Psoas muscle (tissue), 8 donors: ENCODE data around the gene PF4V1. TPM values are rescaled to one million over a fixed set of nuclear protein-coding genes. Genes with fewer than 3 reads are reported as not detected.

Experiments
- ATAC-seq, 4 donors: fragments of 200-7000 bp; cut with Tn5 transposase; one replicate each; pipeline ENCODE4 v1.9.1; 2020; ENCODE audit warnings: moderate library complexity in 3 of 4, mild to moderate bottlenecking in 2 of 4
- DNase-seq, 2 donors: peaks; one replicate each; pipeline ENCODE4 v3.0.0-alpha.2; 2020
- H3K27ac ChIP-seq: fragments of 200-600 bp; one replicate; pipeline ENCODE4 v1.8.0; 2022
- H3K27me3 ChIP-seq, 3 donors: fragments of 200-600 bp in 1 of 3; one replicate each; pipeline versions ENCODE4 v1.6.1 to v1.8.0; 2013 to 2022; ENCODE audit warnings: low read length in 2 of 3, mild to moderate bottlenecking in 2 of 3, moderate library complexity in 1 of 3; ENCODE audit not compliant: insufficient read depth in 3 of 3
- H3K36me3 ChIP-seq, 2 donors: fragments of 200-600 bp in 1 of 2; one replicate each; pipeline versions ENCODE4 v1.6.1 to v1.8.0; 2013 to 2022; ENCODE audit warnings: low read depth in 1 of 2, mild to moderate bottlenecking in 1 of 2, moderate library complexity in 1 of 2; ENCODE audit not compliant: insufficient read depth in 1 of 2
- H3K4me1 ChIP-seq: fragments of 200-600 bp; one replicate; pipeline ENCODE4 v1.8.0; 2022
- H3K4me3 ChIP-seq: fragments of 200-600 bp; one replicate; pipeline ENCODE4 v1.8.0; 2022; ENCODE audit warnings: mild to moderate bottlenecking
- H3K9me3 ChIP-seq: fragments of 200-600 bp; one replicate; pipeline ENCODE4 v1.8.0; 2022
- CTCF ChIP-seq: fragments of 200-600 bp; IDR thresholded peaks from one replicate; pipeline ENCODE4 v1.8.0; 2022; ENCODE audit warnings: antibody characterized with exemption
- WGBS, 3 donors: extraction: QIAGEN DNeasy Blood & Tissue Kit; methylation state at CpG; one replicate each; pipeline versions ENCODE4 v1.1.6 to v1.1.7; 2013; 5-methylcytosine and 5-hydroxymethylcytosine counted together
- intact Hi-C, 2 donors: fragments of 100-400 bp; cut with DNase I; formaldehyde crosslinking; loops; one replicate each; pipeline versions ENCODE4 v1.11.0 to v1.14.2; 2022
- polyA plus RNA-seq, 3 donors: library from polyadenylated mRNA; stranded (reverse); fragments of 200-250 nt; gene quantifications; one replicate each; pipeline ENCODE4 v1.2.3, GENCODE V29; 2013
- total RNA-seq, 4 donors: library from RNA; stranded (reverse); fragmentation: NEBNext Ultra II Directional in 2 of 4; extraction: Animal tissue kit (Norgen Biotek cat#: 25700) in 2 of 4; gene quantifications; one replicate each; pipeline versions ENCODE4 v1.2.1 to v1.2.4, GENCODE V29; 2021 to 2023
- donor health status: healthy with polysubstance abuse.
- donor health status: DM: no; HTN: no; CAD: no; lungs with moderate emphysema.
- donor health status: Bipolar disorder and iron deficiency.
- donor health status: healthy.
- donor health status: DM: yes; HTN: yes; CAD: no.
- donor health status: DM: no; HTN: no; CAD: no.
- donor health status: DM: no; HTN: no; CAD: no.
- donor health status: DM: yes; HTN: yes; CAD: no.

Gene PF4V1
- total and polyA plus RNA-seq, 7 donors = 0.14 TPM; not detected in 6

DNA sequence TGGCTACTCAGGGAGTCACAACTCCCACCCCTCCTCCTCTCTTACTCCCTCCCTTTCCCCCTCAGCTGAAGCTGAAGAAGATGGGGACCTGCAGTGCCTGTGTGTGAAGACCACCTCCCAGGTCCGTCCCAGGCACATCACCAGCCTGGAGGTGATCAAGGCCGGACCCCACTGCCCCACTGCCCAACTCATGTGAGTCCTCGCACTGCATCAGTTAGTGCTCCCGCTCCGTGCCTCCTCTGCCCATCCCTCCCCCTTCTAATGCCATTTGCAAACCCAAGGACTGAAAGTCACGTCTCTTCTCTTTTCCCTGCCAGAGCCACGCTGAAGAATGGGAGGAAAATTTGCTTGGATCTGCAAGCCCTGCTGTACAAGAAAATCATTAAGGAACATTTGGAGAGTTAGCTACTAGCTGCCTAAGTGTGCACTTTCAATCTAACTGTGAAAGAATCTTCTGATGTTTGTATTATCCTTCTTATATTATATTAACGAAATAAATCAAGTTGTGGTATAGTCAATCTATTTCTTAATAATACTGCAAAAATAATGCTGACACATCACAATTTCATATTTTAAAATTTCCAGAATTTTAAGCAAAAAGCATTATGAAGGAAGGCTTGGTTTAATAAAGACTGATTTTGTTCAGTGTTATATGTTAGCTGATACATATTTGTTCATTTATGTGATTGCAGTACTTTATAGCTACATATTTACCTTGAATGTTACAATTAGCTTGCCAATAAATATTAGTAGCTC is 800 bp downstream of the PF4V1 start:
- no peak overlapping the region for H3K4me3 ChIP-seq
- no peaks in the 10 kb centered on the region for H3K4me1 ChIP-seq
- no peaks in the 10 kb centered on the region for H3K9me3 ChIP-seq
- H3K36me3 ChIP-seq = no peaks in the 10 kb centered on the region
- no peak overlapping the region for H3K27ac ChIP-seq
- H3K27me3 ChIP-seq = peaks cover 0 to 5% (median 4%) of the 10 kb centered on the region in 3 donors
- WGBS, 3 donors = 24 to 29% (median 24%) methylated on average over 7 to 8 of the region's 8 CpGs
- ATAC-seq = no peak
- DNase-seq = no peak
- intact Hi-C loops = no loop called here
- no peak for TF ChIP-seq CTCF

DNA sequence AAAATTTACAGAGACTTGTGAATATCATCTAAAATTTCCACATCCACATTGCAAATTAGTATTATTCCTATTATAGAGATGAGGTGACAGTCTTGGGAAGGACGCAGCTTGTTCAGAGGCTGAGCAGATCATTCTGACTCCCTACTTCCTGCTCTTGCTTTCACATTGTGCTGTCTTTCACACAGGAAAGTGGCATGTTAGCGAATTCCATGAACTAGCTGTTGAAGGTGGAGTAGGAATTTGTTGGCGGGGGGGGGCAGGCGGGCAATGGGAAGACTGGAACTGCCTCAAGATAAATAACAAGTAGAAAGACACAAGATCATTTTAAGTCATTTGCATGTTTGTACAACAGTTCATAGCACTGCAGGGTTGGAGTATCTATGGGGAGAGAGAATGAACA is 2.3 kb downstream of the PF4V1 start:
- no peaks in the 10 kb centered on the region for H3K9me3 ChIP-seq
- DNase-seq (no peak), ATAC-seq (no peak)
- H3K27me3 ChIP-seq = peaks cover 0 to 5% (median 4%) of the 10 kb centered on the region in 3 donors
- H3K4me1 ChIP-seq = no peaks in the 10 kb centered on the region
- intact Hi-C loops = no loop called here
- no peak for TF ChIP-seq CTCF
- no peaks in the 10 kb centered on the region for H3K36me3 ChIP-seq
- H3K4me3 ChIP-seq = no peak overlapping the region
- 77 to 83% (median 79%) methylated on average over 4 of the region's 4 CpGs for WGBS, 3 donors
- no peak overlapping the region for H3K27ac ChIP-seq

GRCh38 chr4:73856518-73856917 is 3.4 kb downstream of the PF4V1 start:
- peak in 1 of 4 donors; percentile 42 for ATAC-seq
- intact Hi-C loops = no loop called here
- no peak for DNase-seq

GRCh38 chr4:73859614-73860088 is 6.6 kb downstream of the PF4V1 start:
- H3K4me3 ChIP-seq = no peak overlapping the region
- no peaks in the 10 kb centered on the region for H3K36me3 ChIP-seq
- ATAC-seq = no peak
- intact Hi-C loops = loop anchor here in 1 of 2 donors (5.0 kb wide), 1 partner anchor 197 kb away; no protein-coding TSS in a partner anchor
- TF ChIP-seq CTCF = no peak
- H3K9me3 ChIP-seq = no peaks in the 10 kb centered on the region
- DNase-seq = no peak
- H3K4me1 ChIP-seq = no peaks in the 10 kb centered on the region
- H3K27ac ChIP-seq = no peak overlapping the region
- H3K27me3 ChIP-seq = no peaks in the 10 kb centered on the region

More at GRCh38 chr4:73856518-73856917, 3.4 kb downstream of the PF4V1 start:
- Histone ChIP-seq H3K4me1 (no peaks in the 10 kb centered on the region), H3K36me3 (no peaks in the 10 kb centered on the region), H3K9me3 (no peaks in the 10 kb centered on the region), H3K27me3 (peaks cover 0 to 5% (median 4%) of the 10 kb centered on the region in 3 donors), H3K4me3 (no peak overlapping the region), H3K27ac (no peak overlapping the region)
- no peak for TF ChIP-seq CTCF
